ENCODE measurements around the gene RBPMS2. TPM values are rescaled to one million over a fixed set of nuclear protein-coding genes. Genes with fewer than 3 reads are reported as not detected.

RBPMS2 gene
- total RNA-seq, 1 donor from 2014 or later: 0.09 TPM

DNA sequence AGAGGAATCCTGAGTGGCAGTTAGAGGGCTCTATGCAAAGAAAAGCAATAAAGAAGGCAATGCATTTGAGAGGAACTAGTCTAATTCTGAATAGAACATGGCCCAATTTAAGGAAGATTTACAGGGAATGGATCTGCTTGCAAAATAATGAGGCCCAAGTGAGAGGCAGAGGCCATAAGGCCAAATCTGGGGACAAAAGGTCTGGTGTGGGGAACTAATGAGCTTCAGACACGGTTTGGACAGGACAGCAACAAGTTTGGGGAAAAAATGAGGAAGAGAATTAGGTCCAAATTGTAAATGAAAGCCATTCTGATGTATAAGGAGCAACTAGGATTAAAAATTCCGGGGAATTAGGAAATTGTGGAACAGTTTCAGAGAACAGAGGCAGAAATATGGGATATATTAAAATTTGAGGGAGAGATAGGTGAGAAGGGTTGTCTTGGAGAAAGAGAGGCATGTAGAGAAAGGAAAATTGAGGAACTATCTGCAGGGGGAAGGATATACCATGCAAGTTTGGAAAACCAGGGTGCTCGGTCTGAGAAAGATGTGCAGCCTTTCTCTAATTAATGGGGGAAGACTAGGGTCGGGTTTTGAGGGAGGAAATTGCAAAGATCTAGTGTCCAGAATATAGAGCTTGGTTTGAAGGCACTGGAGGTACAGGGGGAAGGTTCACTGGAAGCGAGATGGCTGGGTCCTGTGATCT, 73.8 kb downstream of the RBPMS2 start:
- Mint-ChIP-seq H3K4me1 (ENCODE audit: low read depth) (peaks cover 51% of the 10 kb centered on the region), H3K4me3 (ENCODE audit: low read depth) (peak overlapping the region; percentile 87), H3K9me3 (no peaks in the 10 kb centered on the region), H3K27me3 (ENCODE audit: low read depth) (no peaks in the 10 kb centered on the region), H3K36me3 (ENCODE audit: low read depth) (peaks cover 13% of the 10 kb centered on the region), H3K27ac (peak overlapping the region; percentile 70)
- intact Hi-C loops (cut with micrococcal nuclease): loop anchor here (5.0 kb wide), 1 partner anchor 481 kb away; no protein-coding TSS in a partner anchor
- DNase-seq (ENCODE audit: low spot score): no peak

DNA sequence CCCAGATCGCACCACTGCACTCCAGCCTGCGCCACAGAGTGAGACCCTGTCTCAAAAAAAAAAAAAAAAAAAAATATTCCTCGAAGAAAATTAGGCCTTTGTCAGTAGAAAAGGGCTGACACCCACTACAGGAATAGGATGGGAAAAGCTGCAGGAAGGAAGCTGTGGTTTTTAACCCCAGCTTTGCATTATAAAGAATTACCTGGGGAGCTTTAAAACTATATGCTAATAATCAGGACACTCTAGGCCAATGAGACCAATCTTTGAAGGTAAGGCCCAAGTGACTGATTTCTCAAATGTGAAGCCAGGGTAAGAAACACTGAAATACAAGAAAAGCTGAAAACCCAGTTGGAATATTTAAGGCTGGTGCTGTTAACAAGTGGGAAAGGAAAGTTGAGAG, 74.3 kb downstream of the RBPMS2 start:
- H3K9me3 Mint-ChIP-seq: no peaks in the 10 kb centered on the region
- peaks cover 51% of the 10 kb centered on the region for H3K4me1 Mint-ChIP-seq (ENCODE audit: low read depth)

GRCh38 chr15:64699751-64700388, 75.5 kb downstream of the RBPMS2 start:
- intact Hi-C loops (cut with micrococcal nuclease): loop anchor here (5.0 kb wide), 1 partner anchor 482 kb away; no protein-coding TSS in a partner anchor
- no peak for DNase-seq (ENCODE audit: low spot score)
- no peak overlapping the region for H3K4me3 Mint-ChIP-seq (ENCODE audit: low read depth)
- H3K27ac Mint-ChIP-seq: no peak overlapping the region
- peaks cover 57% of the 10 kb centered on the region for H3K4me1 Mint-ChIP-seq (ENCODE audit: low read depth)
- no peaks in the 10 kb centered on the region for H3K9me3 Mint-ChIP-seq
- no peaks in the 10 kb centered on the region for H3K27me3 Mint-ChIP-seq (ENCODE audit: low read depth)
- H3K36me3 Mint-ChIP-seq (ENCODE audit: low read depth): peaks cover 21% of the 10 kb centered on the region

More for the DNA sequence above, 74.3 kb downstream of the RBPMS2 start:
- Mint-ChIP-seq H3K27ac (peak overlapping the region; percentile 70), H3K36me3 (ENCODE audit: low read depth) (peaks cover 13% of the 10 kb centered on the region), H3K4me3 (ENCODE audit: low read depth) (peak overlapping the region; percentile 87), H3K27me3 (ENCODE audit: low read depth) (no peaks in the 10 kb centered on the region)
- intact Hi-C loops (cut with micrococcal nuclease): loop anchor here (5.0 kb wide), 1 partner anchor 481 kb away; no protein-coding TSS in a partner anchor
- no peak for DNase-seq (ENCODE audit: low spot score)

DNA sequence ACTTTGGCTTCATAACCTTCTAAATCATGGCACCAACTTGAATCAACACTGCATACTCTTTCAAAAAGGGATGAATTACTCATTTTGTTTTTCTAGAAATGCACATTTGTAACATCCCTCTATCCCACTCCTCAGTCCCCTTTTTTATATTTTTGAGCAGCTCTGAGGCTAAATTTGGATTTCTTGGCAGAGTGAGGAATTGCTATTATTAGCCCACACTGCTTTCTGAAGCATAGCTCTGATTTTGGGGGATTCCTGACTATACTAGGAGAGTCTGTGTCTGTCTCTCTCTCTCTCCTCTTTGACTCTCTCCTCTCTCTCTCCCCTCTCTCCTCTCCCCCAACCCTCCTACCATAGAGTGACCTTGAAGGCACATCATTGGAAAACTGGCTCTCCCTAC, 76.6 kb downstream of the RBPMS2 start:
- Mint-ChIP-seq H3K4me1 (ENCODE audit: low read depth) (peaks cover 56% of the 10 kb centered on the region), H3K27me3 (ENCODE audit: low read depth) (no peaks in the 10 kb centered on the region), H3K9me3 (no peaks in the 10 kb centered on the region), H3K4me3 (ENCODE audit: low read depth) (no peak overlapping the region), H3K27ac (peak overlapping the region; percentile 53), H3K36me3 (ENCODE audit: low read depth) (peaks cover 24% of the 10 kb centered on the region)
- DNase-seq (ENCODE audit: low spot score): no peak
- intact Hi-C loops (cut with micrococcal nuclease): no loop called here

GRCh38 chr15:64697911-64698369, 77.4 kb downstream of the RBPMS2 start:
- DNase-seq (ENCODE audit: low spot score): no peak
- Mint-ChIP-seq H3K4me3 (ENCODE audit: low read depth) (no peak overlapping the region), H3K4me1 (ENCODE audit: low read depth) (peaks cover 52% of the 10 kb centered on the region), H3K36me3 (ENCODE audit: low read depth) (peaks cover 33% of the 10 kb centered on the region), H3K9me3 (no peaks in the 10 kb centered on the region), H3K27me3 (ENCODE audit: low read depth) (no peaks in the 10 kb centered on the region), H3K27ac (peak overlapping the region; percentile 53)
- intact Hi-C loops (cut with micrococcal nuclease): no loop called here

- H3K9me3 Mint-ChIP-seq: no peaks in the 10 kb centered on the region
- intact Hi-C loops (cut with micrococcal nuclease): no loop called here
- no peak overlapping the region for H3K4me3 Mint-ChIP-seq (ENCODE audit: low read depth)
- H3K36me3 Mint-ChIP-seq (ENCODE audit: low read depth): peaks cover 37% of the 10 kb centered on the region
- DNase-seq (ENCODE audit: low spot score): no peak
- H3K4me1 Mint-ChIP-seq (ENCODE audit: low read depth): peaks cover 43% of the 10 kb centered on the region
- H3K27ac Mint-ChIP-seq: no peak overlapping the region
- H3K27me3 Mint-ChIP-seq (ENCODE audit: low read depth): no peaks in the 10 kb centered on the region
Measured at GRCh38 chr15:64696481-64696880, 78.9 kb downstream of the RBPMS2 start.

GRCh38 chr15:64695561-64695992, 79.8 kb downstream of the RBPMS2 start:
- Mint-ChIP-seq H3K9me3 (no peaks in the 10 kb centered on the region), H3K27me3 (ENCODE audit: low read depth) (no peaks in the 10 kb centered on the region)
- no peak for DNase-seq (ENCODE audit: low spot score)

GRCh38 chr15:64694816-64695215, 80.6 kb downstream of the RBPMS2 start:
- H3K36me3 Mint-ChIP-seq (ENCODE audit: low read depth): peaks cover 45% of the 10 kb centered on the region
- H3K27me3 Mint-ChIP-seq (ENCODE audit: low read depth): no peaks in the 10 kb centered on the region
- H3K9me3 Mint-ChIP-seq: no peaks in the 10 kb centered on the region
- DNase-seq (ENCODE audit: low spot score): no peak
- peaks cover 30% of the 10 kb centered on the region for H3K4me1 Mint-ChIP-seq (ENCODE audit: low read depth)
- H3K4me3 Mint-ChIP-seq (ENCODE audit: low read depth): no peak overlapping the region
- intact Hi-C loops (cut with micrococcal nuclease): no loop called here
- no peak overlapping the region for H3K27ac Mint-ChIP-seq

More at GRCh38 chr15:64695561-64695992, 79.8 kb downstream of the RBPMS2 start:
- Mint-ChIP-seq H3K27ac (no peak overlapping the region), H3K36me3 (ENCODE audit: low read depth) (peaks cover 43% of the 10 kb centered on the region), H3K4me1 (ENCODE audit: low read depth) (peaks cover 35% of the 10 kb centered on the region), H3K4me3 (ENCODE audit: low read depth) (no peak overlapping the region)
- intact Hi-C loops (cut with micrococcal nuclease): no loop called here

- Mint-ChIP-seq H3K36me3 (ENCODE audit: low read depth) (peaks cover 53% of the 10 kb centered on the region), H3K27me3 (ENCODE audit: low read depth) (no peaks in the 10 kb centered on the region), H3K27ac (no peak overlapping the region), H3K4me1 (ENCODE audit: low read depth) (peaks cover 17% of the 10 kb centered on the region), H3K9me3 (no peaks in the 10 kb centered on the region), H3K4me3 (ENCODE audit: low read depth) (no peak overlapping the region)
- no peak for DNase-seq (ENCODE audit: low spot score)
- intact Hi-C loops (cut with micrococcal nuclease): no loop called here
Measured at GRCh38 chr15:64693134-64693533, 82.3 kb downstream of the RBPMS2 start.

GRCh38 chr15:64691896-64692565, 83.4 kb downstream of the RBPMS2 start:
- Mint-ChIP-seq H3K27me3 (ENCODE audit: low read depth) (no peaks in the 10 kb centered on the region), H3K9me3 (no peaks in the 10 kb centered on the region), H3K4me1 (ENCODE audit: low read depth) (peaks cover 9% of the 10 kb centered on the region), H3K27ac (no peak overlapping the region), H3K36me3 (ENCODE audit: low read depth) (peaks cover 60% of the 10 kb centered on the region), H3K4me3 (ENCODE audit: low read depth) (no peak overlapping the region)
- no peak for DNase-seq (ENCODE audit: low spot score)
- intact Hi-C loops (cut with micrococcal nuclease): no loop called here

DNA sequence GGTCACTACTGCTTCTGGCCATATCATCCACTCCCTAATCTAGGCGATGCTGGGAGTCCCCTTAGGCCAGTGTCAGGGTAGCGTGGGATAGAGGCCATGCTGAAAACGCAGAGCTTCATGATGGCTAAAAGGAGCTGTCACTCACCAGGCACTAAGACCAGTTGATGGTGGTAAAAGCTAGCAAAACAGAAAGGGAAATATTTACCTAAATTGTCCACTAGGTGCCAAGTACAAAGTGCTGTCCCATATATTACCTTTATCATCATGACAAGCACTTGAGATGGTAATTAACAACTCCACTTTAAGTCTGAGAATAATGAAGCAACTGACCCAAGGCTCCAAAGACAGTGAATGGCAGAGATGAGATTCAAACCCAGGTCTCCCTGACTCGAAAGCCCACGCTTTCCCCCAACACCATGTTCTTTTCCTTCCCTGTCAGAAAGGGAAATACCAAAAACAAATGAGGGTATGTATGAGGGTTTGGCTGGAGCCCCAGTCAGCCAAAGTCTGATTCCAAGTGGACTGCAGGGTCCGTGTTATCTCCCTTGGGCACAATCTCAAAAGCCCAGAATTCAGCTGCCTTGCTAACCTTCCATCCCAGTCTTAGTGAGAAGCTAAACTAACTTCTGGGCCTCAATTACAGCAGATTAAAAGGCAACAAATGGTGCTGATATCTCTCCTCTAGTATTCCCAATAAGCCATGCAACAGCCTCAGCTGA, 84.7 kb downstream of the RBPMS2 start:
- Mint-ChIP-seq H3K36me3 (ENCODE audit: low read depth) (peaks cover 69% of the 10 kb centered on the region), H3K4me1 (ENCODE audit: low read depth) (peaks cover 10% of the 10 kb centered on the region), H3K9me3 (no peaks in the 10 kb centered on the region), H3K27ac (peak overlapping the region; percentile 21), H3K4me3 (ENCODE audit: low read depth) (no peak overlapping the region), H3K27me3 (ENCODE audit: low read depth) (no peaks in the 10 kb centered on the region)
- DNase-seq (ENCODE audit: low spot score): no peak
- intact Hi-C loops (cut with micrococcal nuclease): no loop called here

DNA sequence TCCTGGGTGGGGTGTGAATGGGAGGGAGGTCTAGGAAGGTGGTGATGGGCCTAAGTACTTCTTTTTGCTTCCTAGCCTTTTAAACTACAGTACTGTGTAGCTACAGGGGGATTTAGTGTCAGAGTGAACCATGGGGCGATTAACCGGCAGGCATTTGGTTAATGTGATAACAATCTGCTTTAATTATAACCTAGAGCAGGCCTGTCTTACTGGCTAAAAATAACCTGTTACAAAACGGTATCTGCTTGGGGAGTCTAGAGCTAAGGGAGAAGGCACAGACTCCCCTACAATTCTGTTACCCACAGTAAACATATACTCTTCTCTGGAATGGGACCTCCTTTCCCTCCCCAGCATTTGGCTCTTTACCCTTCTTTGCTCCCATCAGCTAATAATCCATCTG, 85.4 kb downstream of the RBPMS2 start:
- DNase-seq (ENCODE audit: low spot score): no peak
- H3K4me1 Mint-ChIP-seq (ENCODE audit: low read depth): peaks cover 5% of the 10 kb centered on the region
- H3K9me3 Mint-ChIP-seq: no peaks in the 10 kb centered on the region
- H3K36me3 Mint-ChIP-seq (ENCODE audit: low read depth): peaks cover 65% of the 10 kb centered on the region
- no peaks in the 10 kb centered on the region for H3K27me3 Mint-ChIP-seq (ENCODE audit: low read depth)
- intact Hi-C loops (cut with micrococcal nuclease): no loop called here
- no peak overlapping the region for H3K4me3 Mint-ChIP-seq (ENCODE audit: low read depth)
- no peak overlapping the region for H3K27ac Mint-ChIP-seq

Data from activated T-helper 2 cell treated with anti-CD3 and anti-CD28 coated beads, Interferon-gamma antibody, Interleukin-2, Interleukin-4, amounts not matched to agents 10 μg/mL and 5 μg/mL and 100 μg/mL, durations not matched to agents 14 hours and 24 hours and 36 hours (primary cell).